HCT116 (cell line): ENCODE results near the gene CAPN2. TPM values are rescaled to one million over a fixed set of nuclear protein-coding genes. Genes with fewer than 3 reads are reported as not detected.
A peak's percentile ranks its signal among the peaks of the same experiment; 100 is the strongest.

ENCODE experiments used
- ATAC-seq: fragments of 200-7000 bp; cut with Tn5 transposase; 2 replicates; pipeline ENCODE4 v1.9.1; 2020; ENCODE audit warnings: mild to moderate bottlenecking, moderate library complexity
- BruUV-seq: library from RNA; stranded (reverse); fragments of 400-500 nt; replicated peaks from 2 replicates; lab custom pipeline; 2021; lab: Mats Ljungman, UMichigan
- CTCF ChIA-PET: fragments of 300-600 bp; sonication (Branson Sonifier 250); formaldehyde crosslinking; loops from one replicate; lab custom pipeline; 2021; ENCODE audit warnings: antibody characterized with exemption; lab: Charles Lee
- POLR2A ChIA-PET: fragments of 300-600, 350-600 bp; sonication (Branson Sonifier 250); formaldehyde crosslinking; loops from one replicate; lab custom pipeline; 2021; ENCODE audit warnings: antibody characterized with exemption; lab: Charles Lee
- RAD21 ChIA-PET, 2 experiments: fragments of 300-600 bp; sonication (Branson Sonifier 250); formaldehyde crosslinking; loops; one replicate each; lab custom pipeline; 2023; ENCODE audit warnings: low total read pairs in 2 of 2; ENCODE audit not compliant: uncharacterized antibody in 2 of 2, unreplicated experiment in 2 of 2, low non-redundant PET in 1 of 2; lab: Charles Lee
- DNase-seq: peaks from one replicate; pipeline ENCODE4 v3.0.0-alpha.2; 2010; ENCODE audit warnings: low read depth, low spot score
- H2AFZ ChIP-seq: fragments of 200-600 bp; shearing (Covaris generic), sonication (generic); 2 replicates; pipeline ENCODE4 v1.6.1; 2017; ENCODE audit warnings: low read depth, mixed run types, mixed read lengths, antibody characterized with exemption, low read length; ENCODE audit not compliant: poor library complexity, severe bottlenecking
- H3K27ac ChIP-seq: 2 replicates; pipeline ENCODE4 v1.5.1; 2012; ENCODE audit warnings: low read depth, low read length
- H3K27me3 ChIP-seq: fragments of 200-600 bp; sonication (generic); 2 replicates; pipeline ENCODE4 v1.6.1; 2016; ENCODE audit warnings: mixed run types, low read length, mixed read lengths; ENCODE audit not compliant: insufficient read depth
- H3K36me3 ChIP-seq, 2 experiments: fragments of 200-500 bp in 1 of 2; fragments of 200-600 bp in 1 of 2; sonication (Bioruptor generic) in 1 of 2; sonication (generic) in 1 of 2; 2 replicates each; pipeline versions ENCODE4 v1.5.1 to v1.6.1; 2014 to 2016; ENCODE audit warnings: low read length in 2 of 2, inconsistent platforms in 1 of 2, mixed read lengths in 1 of 2, mixed run types in 1 of 2; ENCODE audit not compliant: insufficient read depth in 2 of 2, control insufficient read depth in 1 of 2
- H3K4me1 ChIP-seq, 2 experiments: fragments of 200-600 bp in 1 of 2; sonication (generic) in 1 of 2; 2 replicates each; pipeline versions ENCODE4 v1.5.1 to v1.6.1; 2012 to 2017; ENCODE audit warnings: low read length in 2 of 2, inconsistent platforms in 1 of 2, mild to moderate bottlenecking in 1 of 2, mixed read lengths in 1 of 2, mixed run types in 1 of 2, moderate library complexity in 1 of 2; ENCODE audit not compliant: insufficient read depth in 2 of 2, control insufficient read depth in 1 of 2
- H3K4me2 ChIP-seq: fragments of 200-600 bp; sonication (generic); 2 replicates; pipeline ENCODE4 v1.6.1; 2017; ENCODE audit warnings: mixed run types, low read length, mixed read lengths
- H3K4me3 ChIP-seq, 2 experiments: fragments of 200-600 bp in 1 of 2; sonication (generic) in 1 of 2; replicated peaks in 1 of 2; 2 replicates each; pipeline ENCODE4 v1.5.1; 2011 to 2016; ENCODE audit warnings: low read length in 2 of 2, control low read depth in 1 of 2, low read depth in 1 of 2, mild to moderate bottlenecking in 1 of 2, mixed read lengths in 1 of 2, mixed run types in 1 of 2
- H3K79me2 ChIP-seq: fragments of 200-600 bp; sonication (generic); 2 replicates; pipeline ENCODE4 v1.6.1; 2017; ENCODE audit warnings: mild to moderate bottlenecking, mixed run types, low read length, moderate library complexity, mixed read lengths; ENCODE audit not compliant: insufficient read depth
- H3K9ac ChIP-seq: fragments of 200-600 bp; sonication (generic); 2 replicates; pipeline ENCODE4 v1.6.1; 2016; ENCODE audit warnings: low read length, mixed read lengths
- H3K9me2 ChIP-seq: fragments of 200-600 bp; sonication (generic), shearing (Covaris generic); 2 replicates; pipeline ENCODE4 v1.6.1; 2017; ENCODE audit warnings: mixed run types, mild to moderate bottlenecking, moderate library complexity; ENCODE audit not compliant: insufficient read depth
- H3K9me3 ChIP-seq, 2 experiments: fragments of 200-500 bp in 1 of 2; fragments of 200-600 bp in 1 of 2; sonication (Bioruptor generic) in 1 of 2; sonication (generic) in 1 of 2; 2 replicates each; pipeline ENCODE4 v1.6.1; 2014 to 2017; ENCODE audit warnings: low read length in 2 of 2, mixed read lengths in 2 of 2, inconsistent platforms in 1 of 2, low read depth in 1 of 2, mild to moderate bottlenecking in 1 of 2, mixed run types in 1 of 2, moderate library complexity in 1 of 2; ENCODE audit not compliant: control insufficient read depth in 1 of 2, insufficient read depth in 1 of 2
- H4K20me1 ChIP-seq: fragments of 200-600 bp; sonication (generic), shearing (Covaris generic); 2 replicates; pipeline ENCODE4 v1.6.1; 2017; ENCODE audit warnings: mixed run types, mild to moderate bottlenecking, moderate library complexity; ENCODE audit not compliant: insufficient read depth
- CBX3 ChIP-seq: IDR thresholded peaks from 2 replicates; pipeline ENCODE4 v1.6.1; 2012; ENCODE audit warnings: low read depth
- EZH2 ChIP-seq: fragments of 200-600 bp; sonication (generic); IDR thresholded peaks from 2 replicates; pipeline ENCODE4 v1.6.1; 2017; ENCODE audit warnings: antibody characterized with exemption, mixed run types
- EZH2phosphoT487 ChIP-seq: fragments of 200-600 bp; IDR thresholded peaks from 2 replicates; pipeline ENCODE4 v1.6.1; 2018; ENCODE audit warnings: antibody characterized with exemption, borderline replicate concordance
- YY1 ChIP-seq: IDR thresholded peaks from 2 replicates; pipeline ENCODE4 v1.6.1; 2011; ENCODE audit warnings: low read length, low read depth, moderate library complexity, mild to moderate bottlenecking; ENCODE audit not compliant: insufficient replicate concordance; ENCODE audit errors: extremely low read depth
- ZFX ChIP-seq: fragments of 450-650 bp; IDR thresholded peaks from 2 replicates; pipeline ENCODE4 v1.6.1; 2017
- intact Hi-C: fragments of 100-400 bp; cut with micrococcal nuclease; formaldehyde crosslinking; loops from 2 replicates; pipeline ENCODE4 v1.10.0; 2022
- total RNA-seq: library from RNA; stranded (reverse); gene quantifications from one replicate; pipeline ENCODE4 v1.2.1, GENCODE V29; 2021; ENCODE audit not compliant: unreplicated experiment
- TF ChIP-seq, protein P1 (sequence below), 3 experiments: fragments of 200-600 bp in 1 of 3; sonication (generic) in 1 of 3; IDR thresholded peaks in 2 of 3; conservative IDR thresholded peaks in 1 of 3; 2 replicates each; pipeline ENCODE4 v1.5.1; 2012 to 2017; ENCODE audit warnings: low read depth in 2 of 3, low read length in 2 of 3, antibody characterized with exemption in 1 of 3, borderline replicate concordance in 1 of 3, control low read depth in 1 of 3, mild to moderate bottlenecking in 1 of 3, mixed read lengths in 1 of 3, mixed run types in 1 of 3, moderate library complexity in 1 of 3; ENCODE audit not compliant: insufficient read depth in 1 of 3

The CAPN2 gene
- total RNA-seq, 1 experiment from 2014 or later = 173 TPM

- Histone ChIP-seq H2AFZ (no peak overlapping the region), H3K79me2 (peaks cover 76% of the 10 kb centered on the region), H4K20me1 (no peaks in the 10 kb centered on the region), H3K36me3 (peaks cover 3 to 31% of the 10 kb centered on the region in 2 experiments), H3K4me1 (peaks cover 48 to 85% of the 10 kb centered on the region in 2 experiments), H3K4me3 (peak overlapping the region in 1 of 2 experiments; percentile 81; a peak in 3 of 4 replicates), H3K9ac (peak overlapping the region; percentile 95), H3K27ac (peak overlapping the region; percentile 96), H3K9me2 (no peaks in the 10 kb centered on the region), H3K27me3 (no peaks in the 10 kb centered on the region), H3K4me2 (peak overlapping the region; percentile 83), H3K9me3 (no peaks in the 10 kb centered on the region)
- TF ChIP-seq CBX3 (no peak), EZH2 (no peak), ZFX (no peak), YY1 (no peak), EZH2phosphoT487 (no peak)
- TF ChIP-seq, protein P1, sequence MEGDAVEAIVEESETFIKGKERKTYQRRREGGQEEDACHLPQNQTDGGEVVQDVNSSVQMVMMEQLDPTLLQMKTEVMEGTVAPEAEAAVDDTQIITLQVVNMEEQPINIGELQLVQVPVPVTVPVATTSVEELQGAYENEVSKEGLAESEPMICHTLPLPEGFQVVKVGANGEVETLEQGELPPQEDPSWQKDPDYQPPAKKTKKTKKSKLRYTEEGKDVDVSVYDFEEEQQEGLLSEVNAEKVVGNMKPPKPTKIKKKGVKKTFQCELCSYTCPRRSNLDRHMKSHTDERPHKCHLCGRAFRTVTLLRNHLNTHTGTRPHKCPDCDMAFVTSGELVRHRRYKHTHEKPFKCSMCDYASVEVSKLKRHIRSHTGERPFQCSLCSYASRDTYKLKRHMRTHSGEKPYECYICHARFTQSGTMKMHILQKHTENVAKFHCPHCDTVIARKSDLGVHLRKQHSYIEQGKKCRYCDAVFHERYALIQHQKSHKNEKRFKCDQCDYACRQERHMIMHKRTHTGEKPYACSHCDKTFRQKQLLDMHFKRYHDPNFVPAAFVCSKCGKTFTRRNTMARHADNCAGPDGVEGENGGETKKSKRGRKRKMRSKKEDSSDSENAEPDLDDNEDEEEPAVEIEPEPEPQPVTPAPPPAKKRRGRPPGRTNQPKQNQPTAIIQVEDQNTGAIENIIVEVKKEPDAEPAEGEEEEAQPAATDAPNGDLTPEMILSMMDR (IDR thresholded peaks at IDR 0.05 in 2 of 3, conservative IDR thresholded peaks at IDR 0.05 in 1 of 3; ENCODE audit: borderline replicate concordance in 1 of 3, insufficient read depth in 1 of 3, low read depth in 2 of 3, low read length in 2 of 3) = no peak
- BruUV-seq = no TSS peak
- ChIA-PET CTCF (no interaction called here), RAD21 (no interaction called here), POLR2A (no interaction called here)
- intact Hi-C loops = loop anchor here (2.0 kb wide), 1 partner anchor 34 kb away; no protein-coding TSS in a partner anchor
- no peak for DNase-seq
- ATAC-seq = no peak
Measured at GRCh38 chr1:223714421-223714724, 2.0 kb downstream of the CAPN2 start.
